GM19043 (cell line): Measurements from ENCODE around the gene DENND4B.
A peak's percentile ranks its signal among the peaks of the same experiment; 100 is the strongest.

Experiments
- ATAC-seq: cut with Tn5 transposase; IDR thresholded peaks from one replicate; pipeline ENCODE4 v1.9.1; 2021; ENCODE audit warnings: low read depth; ENCODE audit not compliant: unreplicated experiment

Gene DENND4B

DNA sequence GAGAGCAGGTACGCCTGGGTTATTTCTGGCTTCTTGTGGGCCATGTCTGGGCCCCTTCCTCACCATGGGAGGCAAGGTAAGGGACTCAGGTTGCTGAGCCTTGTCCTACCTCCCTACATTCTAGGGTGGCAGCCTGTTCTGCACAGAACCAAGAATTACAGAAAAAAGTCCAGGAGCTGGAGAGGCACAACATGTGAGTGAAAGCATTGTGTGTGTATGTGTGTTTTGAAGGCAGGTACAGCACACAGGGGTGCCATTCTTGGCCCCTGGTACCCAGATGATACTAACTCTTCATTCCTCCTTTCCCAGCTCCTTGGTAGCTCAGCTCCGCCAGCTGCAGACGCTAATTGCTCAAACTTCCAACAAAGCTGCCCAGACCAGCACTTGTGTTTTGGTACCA lies 26.6 kb upstream of the DENND4B start:
- ATAC-seq = no peak

DNA sequence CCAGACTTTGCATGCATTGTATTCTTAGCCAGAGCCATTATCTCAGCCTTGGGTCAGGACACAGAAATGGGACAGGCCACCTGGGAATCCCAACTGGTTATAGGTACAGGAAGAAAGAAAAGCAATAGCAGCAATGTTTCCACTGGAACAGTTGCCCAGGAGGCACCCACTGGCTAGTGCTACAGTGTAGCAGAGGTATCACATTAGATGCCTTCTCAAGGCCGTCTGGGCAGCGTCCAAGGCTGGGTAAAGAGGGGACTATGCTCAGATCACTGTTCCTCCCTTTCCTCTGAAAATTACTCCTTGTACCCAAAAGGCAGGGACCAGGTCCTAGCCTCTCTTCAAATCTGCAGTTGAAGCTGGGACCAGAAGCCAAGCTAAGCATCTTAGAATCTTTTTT lies 23.8 kb upstream of the DENND4B start:
- ATAC-seq = no peak

DNA sequence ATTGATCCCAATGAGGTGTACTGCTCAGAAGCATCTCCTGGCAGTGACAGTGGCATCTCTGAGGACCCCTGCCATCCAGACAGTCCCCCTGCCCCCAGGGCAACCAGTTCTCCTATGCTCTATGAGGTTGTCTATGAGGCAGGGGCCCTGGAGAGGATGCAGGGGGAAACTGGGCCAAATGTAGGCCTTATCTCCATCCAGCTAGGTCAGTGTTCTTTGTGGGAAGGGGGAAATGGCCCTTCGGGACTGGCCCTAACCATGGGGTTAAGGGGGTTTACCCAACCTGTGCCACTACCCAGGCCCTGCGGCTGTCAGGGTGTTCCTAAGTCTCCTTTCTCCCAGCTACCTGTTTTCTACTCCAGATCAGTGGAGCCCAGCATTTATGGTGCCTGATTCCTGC lies 22.5 kb upstream of the DENND4B start:
- ATAC-seq = no peak

DNA sequence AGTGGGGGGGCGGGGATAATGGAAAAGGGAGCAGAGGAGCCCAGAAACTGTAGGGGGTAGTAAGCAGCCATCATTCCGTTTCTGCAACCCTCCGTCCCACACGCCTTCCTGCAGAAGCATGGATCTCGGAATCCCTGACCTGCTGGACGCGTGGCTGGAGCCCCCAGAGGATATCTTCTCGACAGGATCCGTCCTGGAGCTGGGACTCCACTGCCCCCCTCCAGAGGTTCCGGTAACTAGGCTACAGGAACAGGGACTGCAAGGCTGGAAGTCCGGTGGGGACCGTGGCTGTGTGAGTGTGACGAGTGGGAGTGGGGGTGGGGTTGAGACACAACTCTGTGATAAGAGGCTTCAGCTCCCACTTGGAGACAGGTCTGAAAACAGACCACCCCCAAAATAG lies 21.9 kb upstream of the DENND4B start:
- no peak for ATAC-seq

DNA sequence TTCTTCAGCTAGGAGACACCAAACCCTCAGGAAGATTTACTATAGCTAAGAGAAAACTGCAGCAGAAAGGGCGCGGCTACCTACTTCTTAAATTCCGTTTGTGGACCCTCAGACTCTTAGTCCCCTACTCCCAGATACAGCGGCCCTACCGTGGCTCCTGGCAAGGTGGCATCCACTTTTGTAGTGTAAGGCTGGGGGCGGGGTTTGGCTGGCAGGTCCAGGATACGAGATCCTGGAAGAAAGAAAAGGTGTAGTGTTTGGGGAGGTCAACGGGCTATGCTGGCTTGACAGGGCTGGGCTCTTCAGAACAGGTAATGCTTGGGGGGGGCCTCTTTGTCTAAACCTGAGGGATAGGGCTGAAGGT lies 21.5 kb upstream of the DENND4B start:
- no peak for ATAC-seq

DNA sequence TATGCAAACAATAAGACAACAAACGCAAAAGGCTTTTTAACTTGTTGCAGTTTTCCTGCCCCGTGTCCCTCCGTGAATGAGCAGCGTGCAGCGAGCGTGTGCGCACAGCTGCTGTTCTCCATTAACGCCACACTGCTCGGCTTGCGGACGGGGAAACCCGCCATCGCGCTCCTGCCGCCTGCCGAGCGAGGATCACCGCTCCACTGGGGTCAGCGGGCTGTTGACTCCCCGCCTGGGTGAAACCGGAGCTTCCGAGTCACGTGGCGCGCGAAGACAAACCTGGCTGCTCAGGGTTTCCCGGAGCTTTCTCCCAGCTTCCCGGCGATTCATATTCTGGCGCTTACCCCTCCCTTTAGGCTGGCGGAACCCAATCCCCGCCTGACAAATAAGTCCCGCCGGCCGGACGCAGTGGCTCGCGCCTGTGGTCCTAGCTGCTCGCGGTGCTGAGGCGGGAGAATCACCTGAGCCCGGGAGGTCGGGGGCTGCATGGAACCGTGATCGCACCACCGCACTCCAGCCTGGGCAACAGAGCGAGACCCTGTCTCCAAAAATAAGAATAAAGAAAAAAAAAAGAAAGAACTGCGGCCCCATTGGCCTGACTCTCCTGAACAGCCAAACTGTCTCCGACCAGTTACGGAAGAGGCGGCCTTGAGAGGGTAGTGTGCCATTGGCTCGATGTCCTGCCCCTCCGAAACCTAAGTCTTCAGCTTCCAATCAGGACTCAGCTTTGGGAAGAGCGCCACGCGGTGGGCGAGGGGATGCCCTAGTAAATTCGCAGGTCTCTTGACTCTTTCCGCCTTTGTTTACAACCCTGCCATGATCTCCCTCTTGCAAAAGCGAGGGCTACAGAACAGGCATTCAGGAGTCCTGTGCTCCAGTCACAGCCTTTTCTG lies 20.8 kb upstream of the DENND4B start, which contains the start of gene CREB3L4:
Gene CREB3L4, plus strand, starts transcription at position 796 of the 893 bp plus-strand sequence. CDS start 624 bp downstream, outside the sequence.
- peak; percentile 80 for ATAC-seq

DNA sequence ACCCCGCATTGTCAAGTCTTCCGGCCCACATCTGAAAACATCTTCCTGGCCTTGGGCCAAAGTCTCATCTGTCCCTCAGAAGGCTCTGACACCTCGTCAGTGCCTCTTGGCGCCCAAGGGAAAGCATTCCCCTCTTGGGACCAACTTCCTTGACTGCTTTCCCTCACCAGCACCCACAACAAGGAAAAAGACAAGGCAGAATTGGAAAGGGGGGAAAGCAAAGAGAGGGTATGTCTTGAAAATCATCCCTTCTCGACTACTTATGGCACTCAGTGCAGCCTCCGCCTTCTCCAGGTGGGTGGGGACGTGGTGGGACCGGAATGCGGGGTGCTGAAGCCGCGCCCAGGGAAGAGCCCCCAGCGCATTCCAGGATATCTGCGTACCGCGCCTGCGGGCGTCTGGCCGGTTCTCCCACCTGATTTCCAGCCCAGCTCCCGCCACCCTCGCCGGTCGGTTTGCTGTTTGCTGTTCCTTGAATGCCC lies 17.4 kb upstream of the DENND4B start:
- no peak for ATAC-seq

DNA sequence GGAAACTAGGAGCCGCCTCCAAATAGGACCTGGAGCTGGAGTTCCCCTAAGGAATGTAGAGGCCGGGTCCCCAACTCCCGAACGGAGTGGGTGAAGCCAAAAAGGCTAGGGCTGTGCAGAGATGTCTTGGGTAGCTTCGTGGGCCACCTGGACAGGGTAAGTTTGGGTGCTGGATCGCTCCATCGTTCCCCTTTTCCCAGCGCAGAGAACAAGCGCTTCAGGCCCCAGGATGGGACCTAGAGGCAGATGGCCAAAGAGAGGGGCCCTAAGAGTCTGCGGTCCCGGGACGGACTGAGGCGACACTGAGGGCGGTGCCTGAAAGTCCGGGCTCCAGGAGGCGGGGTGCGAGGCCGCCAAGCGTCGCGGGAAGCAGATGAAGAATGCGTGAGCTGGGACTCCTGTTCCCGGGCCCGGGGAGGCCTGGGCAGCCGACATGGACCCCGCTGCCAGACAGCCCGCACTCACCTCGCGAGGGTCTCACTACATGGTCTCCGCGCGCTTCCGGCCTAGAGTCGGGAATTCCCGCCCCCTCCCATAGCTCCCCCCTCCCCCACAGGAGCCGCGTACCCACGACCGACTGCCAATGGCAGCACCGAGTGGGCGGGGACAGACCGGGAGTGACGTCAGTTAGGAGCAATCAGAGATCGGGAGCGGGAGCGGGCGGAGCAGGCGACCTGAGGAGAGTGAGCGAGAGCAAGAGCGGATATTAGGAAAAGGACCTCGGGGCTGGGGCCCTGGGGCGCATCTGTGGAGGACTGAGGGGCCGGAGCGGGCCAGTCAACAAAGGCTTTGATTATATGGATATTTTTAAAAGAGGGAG lies 16.7 kb upstream of the DENND4B start, which contains the start of gene SLC39A1:
Gene SLC39A1, minus strand, starts transcription at position 508 of the 820 bp plus-strand sequence. CDS start 822 bp downstream, outside the sequence.
- peak; percentile 46 for ATAC-seq

DNA sequence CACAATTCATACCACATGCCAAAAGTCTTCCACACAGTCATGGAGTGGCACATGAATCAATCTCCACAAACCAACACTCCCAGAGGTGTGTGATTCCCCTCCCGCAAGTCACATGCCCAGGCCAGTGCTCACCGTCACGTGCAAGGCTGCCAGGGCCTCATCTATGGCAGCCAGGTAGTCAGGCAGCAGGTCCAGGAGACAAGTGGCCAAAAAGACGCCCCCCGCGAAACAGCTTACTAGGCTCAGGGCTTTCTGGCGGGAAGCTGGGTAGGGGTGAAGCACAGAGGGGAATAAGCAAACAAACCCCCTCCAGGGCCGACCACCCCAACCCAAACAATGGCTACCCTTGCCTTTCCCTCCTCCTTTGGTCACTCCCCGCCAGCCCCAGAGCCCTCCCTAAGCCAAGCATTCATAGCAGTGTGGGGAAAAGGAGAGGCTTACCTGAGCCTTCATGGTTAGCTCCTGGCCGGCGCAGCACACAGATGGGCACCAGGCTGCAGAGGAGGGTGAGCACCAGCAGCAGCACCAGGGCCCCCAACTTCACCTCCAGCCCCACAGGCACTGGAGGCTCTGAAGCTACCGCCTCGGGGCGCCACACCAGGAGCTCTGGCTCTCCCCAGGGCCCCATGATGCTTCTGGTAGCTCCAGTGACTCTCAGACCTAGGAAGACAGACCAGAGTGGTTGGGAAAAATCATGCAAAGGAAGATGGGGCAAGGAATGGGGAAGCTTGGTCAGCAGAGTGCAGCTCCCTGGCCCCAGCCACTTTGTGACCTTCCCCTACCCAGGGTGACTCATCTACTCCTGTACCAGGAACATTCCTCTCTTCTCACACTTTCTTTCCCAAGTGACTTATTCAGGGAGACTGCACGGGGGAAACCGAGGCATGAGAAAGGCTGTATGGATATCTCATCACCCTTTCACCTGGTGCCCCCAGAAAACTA lies 15.8 kb upstream of the DENND4B start:
- no peak for ATAC-seq

DNA sequence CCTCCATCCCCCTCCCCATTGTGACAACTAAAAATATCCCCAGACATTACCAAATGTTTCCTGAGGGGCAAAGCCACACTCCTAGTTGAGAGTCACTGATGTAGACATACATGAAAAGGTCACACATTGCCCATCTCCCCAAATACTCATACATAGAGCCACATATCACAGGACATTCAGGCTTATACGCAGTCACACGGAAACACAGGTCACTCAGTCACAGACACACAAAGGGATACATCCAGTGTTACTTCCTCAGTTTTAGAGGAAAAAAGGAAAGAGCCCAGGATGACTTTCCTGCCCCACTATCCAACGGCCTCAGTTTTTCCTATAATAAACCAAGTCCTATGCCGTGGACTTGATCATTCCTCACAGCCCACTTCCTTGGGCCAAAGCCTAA lies 14.9 kb upstream of the DENND4B start:
- ATAC-seq = no peak

DNA sequence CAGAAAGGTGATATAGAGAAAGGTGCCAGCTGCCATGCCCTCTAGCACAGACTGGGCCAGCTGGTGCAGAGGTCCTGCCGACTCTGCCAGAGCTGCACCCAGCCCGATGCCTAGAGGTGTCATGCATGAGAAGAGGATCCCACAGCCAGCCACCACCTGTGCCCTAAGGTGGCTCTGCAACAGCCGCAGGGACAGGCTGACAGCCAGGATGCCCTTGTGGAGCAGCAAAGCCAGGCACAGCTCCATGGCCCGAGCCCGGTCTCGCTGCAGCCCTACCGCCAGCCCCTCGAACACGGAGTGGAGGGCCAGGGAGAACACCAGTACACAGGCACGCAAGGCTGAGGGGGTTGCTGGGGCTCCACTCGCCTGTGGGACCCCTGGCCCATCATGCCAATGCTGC lies 13.7 kb upstream of the DENND4B start:
- no peak for ATAC-seq

DNA sequence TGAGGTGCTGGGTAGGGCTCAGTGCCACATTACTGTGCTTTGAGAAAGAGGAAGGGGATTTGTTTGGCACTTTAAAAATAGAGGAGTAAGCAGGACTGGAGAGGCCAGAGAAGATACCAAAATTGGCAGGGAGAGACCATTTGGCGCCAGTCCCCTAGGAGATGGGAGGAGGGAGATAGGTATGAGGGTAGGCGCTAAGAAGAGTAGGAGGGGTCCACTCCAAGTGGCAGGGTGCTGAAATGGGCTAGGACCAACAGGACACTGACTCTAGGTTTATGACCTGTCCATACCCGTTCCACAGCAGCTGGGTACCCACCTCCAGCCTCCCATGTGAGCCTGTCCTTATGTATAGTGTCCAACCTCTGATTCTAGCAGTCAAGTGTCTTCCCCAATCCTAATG lies 12.9 kb upstream of the DENND4B start:
- ATAC-seq = no peak

DNA sequence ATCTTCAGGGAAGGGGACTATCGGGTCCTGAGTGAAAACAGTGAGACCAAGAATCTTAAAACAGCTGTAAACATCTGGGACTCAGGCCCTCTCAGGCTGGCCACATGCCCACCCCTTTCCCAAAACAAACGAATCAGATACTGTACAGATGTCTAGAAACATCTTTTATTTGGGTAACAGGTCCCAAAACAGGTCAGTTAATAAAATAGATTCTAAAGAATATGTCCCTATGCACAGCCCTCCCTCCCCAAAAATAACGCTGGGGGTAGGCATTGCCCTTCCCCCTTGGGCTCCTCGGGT lies 12.4 kb upstream of the DENND4B start:
- no peak for ATAC-seq

DNA sequence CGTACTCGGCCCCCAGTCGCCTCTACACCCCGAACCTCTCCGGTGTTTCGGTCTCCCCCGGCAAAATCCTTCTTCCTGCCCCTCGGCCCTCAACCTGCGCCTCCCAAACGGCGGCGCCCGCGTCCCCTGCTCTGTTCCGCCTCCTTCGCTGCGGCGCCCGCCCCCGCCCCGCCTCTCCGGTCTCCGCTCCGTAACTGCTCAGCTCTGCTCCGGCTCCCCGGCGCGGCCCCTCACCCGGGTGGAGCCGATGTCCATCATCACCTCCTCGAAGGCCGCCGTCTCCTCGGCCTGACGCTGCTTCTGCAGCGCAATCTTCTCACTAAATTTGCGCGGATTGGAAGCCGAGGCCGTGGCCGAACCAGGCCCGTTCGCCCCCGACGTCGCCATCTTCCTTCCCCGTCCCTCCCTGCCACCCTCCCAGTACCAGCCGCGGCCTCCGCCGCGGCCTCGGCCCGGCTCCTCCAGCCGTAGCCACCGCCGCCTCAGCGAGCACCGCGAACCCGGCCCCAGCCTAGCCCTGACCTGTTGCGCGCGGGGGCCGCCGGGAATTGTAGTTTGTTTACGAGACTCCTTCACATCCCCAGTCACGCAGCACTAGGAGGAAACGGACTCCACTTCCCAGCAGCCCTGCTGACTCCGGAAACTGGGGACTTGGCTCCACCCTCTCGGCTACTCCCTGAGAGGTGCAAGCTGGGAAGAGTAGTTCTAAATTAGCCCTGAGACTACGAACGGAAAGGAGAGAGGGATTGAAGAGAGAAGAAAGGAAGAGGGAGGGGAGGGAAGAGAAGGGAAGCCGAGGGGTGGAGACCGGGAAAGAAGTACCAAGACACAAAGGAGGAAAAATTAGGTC lies 11.8 kb upstream of the DENND4B start, which contains the start of gene CRTC2:
Gene CRTC2, minus strand, starts transcription at position 502 of the 850 bp plus-strand sequence. Its CDS starts 115 bp downstream, at position 387.
- ATAC-seq = peak; percentile 76

DNA sequence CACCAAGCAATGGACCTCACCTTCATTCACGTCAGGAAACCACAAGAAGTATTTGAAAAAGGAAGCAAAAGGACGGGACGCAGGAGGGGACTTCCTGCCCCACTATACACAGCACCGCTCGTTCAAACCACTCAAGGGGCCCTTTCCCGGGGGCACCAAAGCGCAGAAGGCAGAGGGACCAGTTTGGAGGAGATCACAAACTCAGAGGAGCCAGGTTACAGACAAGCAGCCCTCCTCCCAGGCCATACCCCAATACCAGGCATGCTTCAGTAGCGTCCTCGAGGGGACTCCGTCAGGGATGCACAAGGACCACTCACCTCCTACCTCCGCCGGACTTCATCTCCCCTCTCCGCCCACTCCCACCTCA lies 11.2 kb upstream of the DENND4B start:
- no peak for ATAC-seq

DNA sequence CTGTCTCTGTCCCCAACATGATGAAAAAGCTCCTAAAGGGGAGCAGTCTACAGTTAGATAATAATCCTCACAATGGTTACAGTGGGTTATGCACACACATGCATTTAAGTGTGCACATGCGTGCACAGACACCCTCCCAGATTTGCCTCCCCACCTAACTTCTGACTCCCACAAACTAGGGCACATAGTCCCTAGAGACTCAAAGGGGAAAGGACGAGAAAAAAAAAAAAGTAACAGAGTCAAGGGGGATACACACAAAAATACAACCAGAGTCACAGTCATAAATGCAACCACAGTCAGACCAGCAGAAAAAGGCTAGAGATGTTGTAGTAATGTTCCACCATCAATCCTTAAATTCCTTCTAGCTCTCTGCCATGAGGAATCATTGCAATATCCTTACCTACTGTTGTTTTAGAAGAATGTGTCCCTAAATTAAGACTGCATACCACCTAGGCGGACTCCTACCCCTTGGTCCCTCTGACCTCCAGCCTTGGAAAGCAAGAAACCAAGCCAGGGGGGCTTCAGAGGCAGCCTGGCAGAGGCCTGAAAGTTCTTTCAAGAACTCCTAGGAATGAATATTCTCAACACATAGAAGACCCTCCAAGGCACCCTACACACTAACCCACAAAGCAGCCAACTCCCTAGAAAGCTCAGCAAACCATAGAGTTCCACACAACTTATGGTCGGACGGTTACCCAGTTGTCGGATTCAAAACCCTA lies 10.6 kb upstream of the DENND4B start:
- no peak for ATAC-seq

DNA sequence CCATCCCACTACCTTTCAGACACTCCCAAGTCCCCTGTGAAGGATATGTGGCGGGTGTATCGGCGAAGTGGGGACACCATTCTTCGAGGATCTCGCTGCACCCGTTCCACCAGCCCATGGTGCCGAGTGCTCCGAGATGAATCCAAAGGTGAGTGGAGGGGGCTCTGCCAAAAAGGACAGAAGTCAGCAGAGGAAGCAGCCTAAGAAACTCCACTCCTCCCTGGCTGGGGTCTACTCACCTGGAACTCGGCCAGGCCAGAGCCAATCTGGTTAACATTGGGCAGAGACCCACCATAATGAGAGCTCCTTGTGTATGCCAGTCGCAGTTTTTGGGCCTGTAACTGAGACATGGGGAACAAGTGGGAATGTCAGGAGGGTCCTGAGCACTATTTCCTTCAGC lies 8.3 kb upstream of the DENND4B start:
- ATAC-seq = no peak

DNA sequence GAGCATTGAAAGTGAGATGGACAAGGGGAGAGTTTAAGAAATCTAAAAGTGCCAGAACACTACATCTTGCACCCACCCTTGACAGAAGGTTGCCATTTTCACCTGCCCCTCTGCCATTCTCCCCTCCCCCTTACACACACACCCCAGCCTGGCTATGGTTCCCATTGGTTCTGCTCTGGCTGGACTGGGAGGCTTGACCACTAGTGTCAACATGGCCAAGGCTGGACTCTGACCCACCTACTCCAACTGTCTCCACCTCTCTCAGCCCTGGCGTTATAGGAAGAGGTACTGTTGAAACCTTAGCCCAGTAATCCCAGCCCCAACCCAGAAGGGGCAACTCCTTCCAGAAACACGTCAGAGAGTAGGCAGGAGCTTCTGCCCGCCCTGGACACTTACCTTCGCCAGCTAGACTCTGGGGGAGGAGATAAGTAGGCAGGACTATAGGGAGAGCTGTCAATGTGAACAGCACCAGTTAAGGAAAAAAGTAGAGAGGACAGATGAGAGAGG lies 7.4 kb upstream of the DENND4B start:
- no peak for ATAC-seq

DNA sequence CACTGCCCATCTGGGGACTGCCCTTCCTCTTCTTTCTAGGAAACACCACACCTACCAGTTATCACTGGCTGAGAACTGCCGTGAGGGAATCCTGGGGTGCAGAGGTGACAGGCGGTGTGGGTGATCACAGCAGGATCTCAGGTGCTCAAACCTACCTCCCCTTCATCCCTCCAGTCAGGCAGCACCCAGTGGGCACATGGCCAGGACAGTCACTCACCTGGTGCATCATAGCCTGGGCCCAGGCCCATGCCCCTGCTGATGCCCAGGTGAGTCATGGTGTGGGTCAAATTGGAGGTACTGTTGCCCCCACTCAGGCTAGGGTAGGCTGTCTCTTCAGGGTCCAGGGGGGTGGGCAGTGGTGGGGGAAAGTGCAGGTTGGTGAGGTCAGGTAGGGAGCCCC lies 5.3 kb upstream of the DENND4B start:
- no peak for ATAC-seq
